Stimulated activated CD4-positive, alpha-beta T cell treated with anti-CD3 and anti-CD28 coated beads, TNF-alpha, amount 100 ng/mL, for 48 hours (primary cell): ENCODE data around the gene UBR2.
"Not testable (repeated sequence)": the region's sequence is repeated elsewhere in the genome, so short reads cannot be mapped to it uniquely, and the experiment has no call there.

Experiments used
- DNase-seq, 3 donors: peaks; one replicate each; pipeline ENCODE4 v3.0.0-alpha.2; 2020; ENCODE audit warnings: low read depth in 3 of 3

The UBR2 gene

DNA sequence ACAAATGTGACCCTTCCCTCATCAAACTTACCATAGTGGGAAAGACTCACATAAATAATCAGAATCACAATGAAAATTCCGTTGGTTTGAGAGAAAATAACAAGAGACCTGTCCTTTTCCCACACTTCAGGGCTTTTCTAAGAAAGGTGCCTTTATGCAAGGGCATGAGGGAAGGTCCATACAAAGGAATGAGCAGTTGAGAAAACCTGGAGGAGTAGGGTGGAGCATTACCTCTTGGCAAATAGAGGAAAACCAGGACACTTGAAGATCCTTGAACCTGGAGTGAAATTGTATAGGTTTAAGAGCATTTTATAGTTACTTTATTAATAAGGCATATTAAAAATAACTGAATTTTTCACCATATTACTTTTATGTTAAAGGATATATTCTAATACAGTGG, 54.3 kb downstream of the UBR2 start:
- DNase-seq, result no peak

DNA sequence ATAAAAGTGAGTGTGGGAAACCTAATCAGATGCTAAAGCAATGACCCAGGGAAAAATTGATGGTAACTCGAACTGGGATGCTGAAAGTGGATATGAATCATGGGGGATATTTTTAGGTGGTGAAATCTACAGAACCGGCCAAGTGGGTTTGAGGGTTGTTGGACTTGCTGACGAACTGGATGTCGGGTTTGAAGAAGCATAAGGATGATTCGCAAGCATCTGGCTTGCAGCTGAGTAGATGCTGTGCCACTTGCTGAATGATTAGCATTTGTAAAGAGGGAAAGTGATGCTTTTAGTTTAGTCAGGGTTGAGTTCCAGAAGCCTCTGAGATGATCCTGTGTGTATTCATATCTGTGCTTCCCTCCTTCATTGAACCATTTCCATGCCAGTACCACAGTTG, 54.9 kb downstream of the UBR2 start:
- DNase-seq, result no peak

DNA sequence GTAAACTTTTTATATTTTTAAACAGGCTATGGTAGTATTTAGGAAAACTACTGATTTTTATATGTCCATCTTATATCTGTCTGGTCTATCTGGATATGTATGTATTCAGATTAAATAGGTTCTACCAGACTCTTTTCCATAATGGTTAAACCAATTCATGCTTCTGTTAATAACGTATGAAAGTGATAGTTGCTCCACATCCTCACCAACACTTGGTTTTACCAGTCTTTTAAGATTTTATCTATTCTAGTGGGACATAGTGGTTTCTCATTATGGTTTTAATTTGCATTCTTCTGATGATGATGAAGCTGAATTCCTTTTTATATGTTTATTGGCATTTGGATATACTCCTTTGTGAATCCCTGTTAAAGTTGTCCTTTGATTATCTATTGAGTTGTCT, 56.1 kb downstream of the UBR2 start:
- DNase-seq, result no peak

DNA sequence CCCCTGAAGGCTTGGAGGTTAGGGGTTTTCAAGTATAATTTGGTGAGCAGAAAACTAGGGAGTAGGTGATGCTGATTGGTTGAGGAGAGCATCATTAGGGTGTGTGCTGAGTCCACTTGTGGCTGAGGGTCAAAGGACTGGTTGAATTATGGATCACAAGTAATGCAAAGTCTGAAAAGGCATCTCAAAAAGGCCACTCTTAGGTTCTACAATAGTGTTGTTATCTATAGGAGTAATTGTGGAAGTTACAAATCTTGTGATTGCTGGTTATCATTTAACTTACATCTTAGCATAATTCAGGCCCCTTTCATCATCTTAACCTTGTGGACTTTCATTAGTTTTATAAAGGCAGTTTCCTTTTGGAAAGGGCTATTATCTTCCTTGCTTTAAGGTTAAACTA, 60.8 kb downstream of the UBR2 start:
- DNase-seq, result no peak

DNA sequence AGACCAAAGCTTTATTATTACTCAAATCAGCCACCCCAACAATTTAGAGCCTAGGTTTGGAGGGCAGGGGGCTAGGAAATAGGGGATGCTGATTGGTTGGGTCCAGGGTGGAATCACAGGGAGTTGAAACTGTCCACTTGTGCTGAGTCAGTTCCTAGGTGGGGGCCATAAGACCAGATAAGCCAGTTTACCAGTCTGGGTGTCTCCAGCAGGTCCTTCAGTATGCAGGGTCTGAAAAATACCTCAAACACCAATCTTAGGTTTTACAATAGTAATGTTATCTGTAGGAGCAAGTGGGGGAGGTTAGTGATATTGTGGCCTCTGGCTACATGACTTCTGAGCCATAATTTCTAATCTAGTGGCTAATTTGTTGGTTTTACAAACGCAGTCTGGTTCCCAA, 63.2 kb downstream of the UBR2 start:
- no peak for DNase-seq

DNA sequence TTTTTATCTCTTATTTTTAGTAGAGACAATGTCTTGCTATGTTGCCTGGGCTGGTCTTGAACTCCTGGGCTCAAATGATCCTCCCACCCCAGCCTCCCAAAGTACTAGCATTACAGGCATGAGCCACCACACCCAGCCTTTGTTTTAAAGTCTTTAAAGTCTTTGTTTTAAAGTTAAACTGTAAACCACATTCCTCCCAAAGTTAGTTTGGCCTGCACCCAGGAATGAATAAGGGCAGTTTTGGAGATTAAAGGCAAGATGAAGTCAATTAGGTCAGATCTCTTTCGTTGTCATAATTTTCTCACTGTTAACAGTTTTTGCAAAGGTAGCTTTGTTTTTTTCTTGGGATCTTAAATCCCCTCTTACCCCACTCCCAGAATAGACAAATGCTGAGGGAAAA, 63.8 kb downstream of the UBR2 start:
- DNase-seq, result no peak

DNA sequence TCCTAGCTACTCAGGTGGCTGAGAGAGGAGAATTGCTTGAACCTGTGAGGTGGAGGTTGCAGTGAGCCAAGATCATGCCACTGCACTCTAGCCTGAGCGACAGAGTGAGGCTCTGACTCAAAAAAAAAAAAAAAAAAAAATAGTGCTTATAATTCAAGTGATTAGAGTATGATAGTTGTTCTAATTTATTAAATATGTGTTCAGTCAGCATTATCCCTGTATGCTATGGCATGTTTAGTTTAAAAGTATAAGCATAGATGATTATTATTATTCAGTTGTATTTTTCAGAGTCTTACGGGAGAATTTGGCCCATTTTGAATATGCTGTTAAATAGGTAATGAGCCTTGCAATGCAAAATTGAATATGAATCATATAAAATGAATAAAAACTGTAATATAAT, 64.8 kb downstream of the UBR2 start:
- DNase-seq, result no peak

DNA sequence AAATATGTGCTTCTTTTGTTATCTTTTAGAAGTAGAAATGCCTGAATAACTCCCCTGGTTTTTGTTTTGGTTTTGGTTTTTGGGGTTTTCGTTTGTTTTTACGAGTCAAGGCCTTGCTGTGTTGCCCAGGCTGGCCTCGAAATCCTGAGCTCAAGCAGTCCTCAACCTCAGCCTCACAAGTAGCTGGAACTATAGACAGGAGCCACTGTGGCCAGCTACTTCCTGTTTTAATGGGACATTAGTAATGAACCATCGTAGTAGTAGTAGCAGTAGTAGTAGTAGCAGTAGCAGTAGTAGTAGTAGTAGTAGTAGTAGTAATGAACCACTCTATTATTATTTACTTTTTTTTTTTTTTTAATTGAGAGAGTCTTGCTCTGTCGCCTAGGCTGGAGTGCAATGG, 66.0 kb downstream of the UBR2 start:
- DNase-seq, result no peak

DNA sequence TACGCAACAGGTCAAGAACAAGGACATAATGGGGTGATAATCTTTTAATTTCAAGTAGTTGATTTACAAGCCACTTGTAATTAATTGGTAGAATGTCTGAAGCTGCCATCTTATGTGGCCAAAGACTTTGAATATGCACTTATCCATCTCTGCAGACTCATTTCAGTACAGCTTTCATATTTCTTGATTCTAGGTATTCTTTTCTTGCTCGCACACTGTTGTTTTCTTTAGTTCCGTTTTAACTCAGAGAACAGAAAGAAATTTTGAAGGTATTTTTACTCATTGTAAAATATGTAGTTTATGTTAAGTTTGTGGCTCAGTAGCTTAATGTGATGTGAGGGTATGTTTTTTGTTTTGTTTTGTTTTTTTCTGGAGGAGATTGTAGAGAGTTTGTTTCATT, 73.9 kb downstream of the UBR2 start:
- DNase-seq, result no peak

DNA sequence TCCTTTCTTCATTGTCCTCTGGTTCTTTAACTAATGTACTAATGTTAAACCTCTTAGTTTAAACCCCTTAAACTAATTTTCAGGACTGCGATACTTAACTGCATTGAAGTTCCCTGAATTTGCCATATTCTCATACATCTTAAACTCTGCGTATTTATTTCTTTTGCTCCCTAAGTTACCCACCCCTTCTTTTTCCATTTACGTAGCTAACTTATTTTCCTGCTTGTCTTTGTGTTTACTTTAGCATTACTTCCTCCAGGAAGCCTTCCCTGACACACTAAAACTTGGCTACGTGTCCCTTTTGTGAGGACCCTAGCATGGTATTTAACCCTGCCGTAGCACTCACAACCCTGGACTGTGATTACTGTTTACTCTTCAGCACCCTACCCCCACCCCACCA, 79.0 kb downstream of the UBR2 start:
- DNase-seq, result no peak

DNA sequence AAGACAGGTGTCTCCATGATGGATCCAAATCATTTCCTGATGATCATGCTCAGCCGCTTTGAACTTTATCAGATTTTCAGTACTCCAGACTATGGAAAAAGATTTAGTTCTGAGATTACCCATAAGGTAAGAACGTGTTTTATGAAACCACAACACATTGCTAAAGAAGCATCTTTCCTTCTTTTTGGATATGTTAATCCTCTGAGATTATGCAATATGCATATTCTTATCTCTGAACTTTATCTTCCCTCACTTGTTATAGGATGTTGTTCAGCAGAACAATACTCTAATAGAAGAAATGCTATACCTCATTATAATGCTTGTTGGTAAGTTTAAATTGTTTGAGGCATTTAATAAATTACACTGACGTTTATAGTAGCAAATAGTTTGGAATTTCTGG, 80.4 kb downstream of the UBR2 start:
- DNase-seq, result no peak

DNA sequence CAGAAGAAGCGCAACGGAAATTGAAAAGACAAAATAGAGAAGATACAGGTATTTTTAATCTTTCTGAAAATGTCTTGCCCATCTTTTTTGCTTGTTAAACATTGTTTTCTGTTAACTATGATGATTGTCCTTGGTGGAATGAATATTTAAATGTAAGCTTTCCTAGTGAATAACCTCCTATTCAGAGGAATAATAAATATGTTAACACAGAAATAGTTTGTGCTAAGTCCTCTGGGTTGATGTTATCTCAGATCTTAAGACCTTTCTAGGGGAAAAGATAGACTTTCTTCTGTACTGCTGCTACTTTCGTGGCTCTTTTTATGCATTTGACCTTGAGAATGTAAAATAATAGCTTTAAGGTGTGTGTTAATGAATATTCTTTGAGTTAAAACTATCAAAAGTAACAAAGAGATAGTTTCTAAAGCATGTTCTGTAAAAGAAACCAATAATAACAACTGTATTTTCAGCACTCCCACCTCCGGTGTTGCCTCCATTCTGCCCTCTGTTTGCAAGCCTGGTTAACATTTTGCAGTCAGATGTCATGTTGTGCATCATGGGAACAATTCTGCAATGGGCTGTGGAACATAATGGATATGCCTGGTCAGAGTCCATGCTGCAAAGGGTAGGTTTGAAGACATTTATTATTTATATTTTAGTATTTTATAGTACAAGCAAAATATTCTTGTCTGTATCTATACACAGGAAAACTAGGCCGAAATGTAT, 88.4 kb downstream of the UBR2 start:
- DNase-seq, result no peak

DNA sequence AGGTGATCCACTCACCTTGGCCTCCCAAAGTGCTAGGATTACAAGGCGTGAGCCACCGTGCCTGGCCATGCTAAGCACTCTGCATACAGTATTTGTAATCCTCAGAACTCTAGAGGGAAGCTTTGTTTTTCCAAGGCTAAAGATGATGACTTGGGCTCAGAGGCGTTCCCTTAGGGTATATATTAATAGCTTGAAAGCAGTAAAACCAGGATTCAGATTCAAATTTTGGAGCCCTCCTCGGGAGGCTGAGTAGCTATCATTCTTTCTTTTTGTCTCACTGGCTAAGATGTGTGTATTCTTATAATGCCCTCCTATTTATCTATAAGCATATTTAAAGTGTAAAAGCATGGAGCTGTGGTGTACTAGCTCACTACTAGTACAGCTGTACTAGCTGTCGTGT, 90.0 kb downstream of the UBR2 start:
- no peak for DNase-seq

DNA sequence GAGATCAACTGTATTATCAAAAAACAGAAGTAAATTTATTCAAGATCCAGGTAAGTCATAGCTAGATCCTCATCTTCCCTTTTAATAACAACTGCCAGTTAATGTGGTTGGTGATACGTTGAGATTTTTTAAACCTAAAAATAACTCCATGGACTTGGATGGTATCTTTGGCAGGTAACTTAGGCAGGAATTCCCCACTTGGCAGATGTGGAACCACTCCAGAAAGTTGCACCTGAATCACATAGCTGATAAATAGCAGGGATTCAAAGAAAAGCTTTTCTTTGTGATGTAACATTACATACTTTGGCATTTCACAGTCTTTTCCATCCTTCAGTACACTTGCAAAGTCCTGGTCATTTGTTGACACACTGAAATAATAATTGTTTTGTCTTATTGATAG, 96.0 kb downstream of the UBR2 start:
- DNase-seq, result no peak

DNA sequence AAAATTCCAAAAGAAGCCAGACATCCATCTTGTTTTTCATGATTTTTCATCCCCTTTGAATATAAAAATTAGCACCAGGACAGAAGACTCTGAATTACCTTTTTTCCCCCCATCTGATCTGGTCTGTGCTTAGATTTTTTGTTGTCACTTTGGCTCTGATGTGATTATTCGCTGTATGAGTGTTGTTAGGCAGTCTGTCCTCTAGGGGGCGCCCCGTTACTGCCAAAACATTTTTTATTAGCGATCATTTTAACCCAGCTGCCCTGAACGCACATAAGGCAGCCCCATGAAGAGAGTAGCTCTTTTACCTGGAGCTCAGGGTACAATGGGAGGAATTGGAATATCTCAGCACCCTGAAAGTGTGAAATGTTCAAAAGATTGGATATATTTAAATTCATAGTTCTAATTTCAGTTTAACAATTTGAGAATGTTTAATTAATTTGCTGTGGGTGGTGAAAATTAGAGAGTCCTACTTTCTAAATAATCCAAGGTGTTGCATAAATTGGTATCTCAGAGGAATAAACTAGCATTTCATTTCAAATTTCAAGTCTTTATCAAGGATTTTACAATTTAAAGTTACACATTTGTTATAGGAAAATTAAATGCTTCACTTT, 97.8 kb downstream of the UBR2 start:
- peak; percentile 62 to 80 (median 66) for DNase-seq

DNA sequence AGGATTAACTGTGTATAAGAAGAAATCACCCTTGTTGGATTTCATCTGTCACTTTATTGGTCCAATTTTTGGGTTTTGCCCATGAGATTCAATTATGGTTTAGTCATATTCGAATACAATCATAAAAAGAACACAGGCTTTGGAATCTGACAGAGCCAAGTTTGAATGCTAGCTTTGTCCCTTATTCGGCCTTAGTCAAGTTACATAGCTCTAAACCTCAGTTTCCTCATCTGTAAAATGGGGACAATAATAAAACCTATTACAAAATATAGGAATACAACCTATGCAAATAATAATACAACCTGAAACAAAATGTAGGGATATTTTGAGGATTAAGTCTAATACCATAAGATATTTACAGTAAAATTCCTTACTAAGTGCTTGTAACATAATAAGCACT, 100.9 kb downstream of the UBR2 start:
- DNase-seq, result no peak

DNA sequence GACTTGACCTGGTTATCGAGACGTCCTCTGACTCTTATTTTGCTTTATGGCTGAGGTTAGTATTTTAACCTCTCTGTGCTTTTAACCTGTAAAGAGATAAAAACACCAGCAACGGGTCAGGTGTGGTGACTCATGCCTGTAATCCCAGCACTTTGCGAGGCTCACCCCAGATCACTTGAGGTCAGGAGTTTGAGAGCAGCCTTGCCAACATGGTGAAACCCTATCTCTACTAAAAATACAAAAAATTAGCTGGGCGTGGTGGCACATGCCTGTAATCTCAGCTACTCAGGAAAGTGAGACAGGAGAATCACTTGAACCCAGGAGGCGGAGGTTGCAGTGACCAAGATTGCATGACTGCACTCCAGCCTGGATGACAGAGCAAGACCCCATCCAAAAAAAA, 110.5 kb downstream of the UBR2 start:
- DNase-seq, result not testable (repeated sequence)

DNA sequence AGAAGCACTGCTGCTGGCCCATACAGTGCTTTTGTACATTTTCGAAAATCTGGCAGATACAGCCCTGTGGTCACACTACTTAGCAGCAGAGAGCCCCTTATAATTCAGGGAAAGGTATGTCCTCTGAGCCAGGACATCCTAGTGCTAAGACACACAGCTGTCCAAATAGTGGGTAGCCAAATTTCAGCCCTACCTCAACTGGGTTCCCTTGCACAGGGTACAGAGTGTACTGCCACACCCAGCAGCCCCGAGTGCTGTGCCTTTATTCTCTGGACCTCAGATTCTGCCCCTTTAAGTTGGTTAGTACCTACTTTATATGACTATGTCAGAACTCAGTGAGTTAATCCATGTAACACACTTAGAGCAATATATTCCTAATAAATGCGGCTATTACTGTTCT, 111.0 kb downstream of the UBR2 start:
- DNase-seq, result no peak

DNA sequence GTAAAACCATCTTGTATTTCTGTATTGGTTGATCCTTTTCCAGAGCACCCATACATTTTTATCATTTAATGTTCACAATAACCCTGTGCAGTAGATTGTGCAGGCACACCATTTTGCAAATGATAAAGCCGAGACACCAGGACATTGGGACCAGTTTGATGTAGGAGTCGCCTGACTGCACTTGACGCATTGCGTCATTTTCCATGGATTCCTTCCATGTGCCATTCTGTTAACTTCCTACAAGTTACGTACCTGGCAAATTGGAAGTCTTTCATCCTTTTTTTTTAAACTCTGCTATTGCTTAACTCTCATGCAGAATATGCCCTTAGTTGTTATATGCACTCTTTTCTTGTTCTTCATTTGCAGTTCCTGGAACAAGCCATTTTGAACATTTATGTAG, 115.5 kb downstream of the UBR2 start:
- DNase-seq, result no peak

DNA sequence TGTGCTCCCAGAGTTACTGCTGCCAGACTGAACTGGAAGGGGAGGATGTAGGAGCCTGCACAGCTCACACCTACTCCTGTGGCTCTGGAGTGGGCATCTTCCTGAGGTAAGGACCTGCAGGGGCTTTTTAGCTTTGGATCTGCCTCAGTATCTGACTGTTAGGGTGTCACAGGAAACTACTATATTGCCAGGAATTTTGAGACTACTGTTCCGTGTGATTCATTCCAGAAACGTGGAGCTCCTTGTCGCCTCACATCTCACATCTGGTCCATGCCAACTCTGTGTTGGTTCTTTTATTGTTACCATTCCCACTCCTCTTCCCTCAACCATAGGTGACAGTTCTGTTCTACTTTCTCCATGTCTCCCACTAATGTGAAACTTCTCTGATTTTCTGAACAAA, 124.5 kb downstream of the UBR2 start:
- no peak for DNase-seq

DNA sequence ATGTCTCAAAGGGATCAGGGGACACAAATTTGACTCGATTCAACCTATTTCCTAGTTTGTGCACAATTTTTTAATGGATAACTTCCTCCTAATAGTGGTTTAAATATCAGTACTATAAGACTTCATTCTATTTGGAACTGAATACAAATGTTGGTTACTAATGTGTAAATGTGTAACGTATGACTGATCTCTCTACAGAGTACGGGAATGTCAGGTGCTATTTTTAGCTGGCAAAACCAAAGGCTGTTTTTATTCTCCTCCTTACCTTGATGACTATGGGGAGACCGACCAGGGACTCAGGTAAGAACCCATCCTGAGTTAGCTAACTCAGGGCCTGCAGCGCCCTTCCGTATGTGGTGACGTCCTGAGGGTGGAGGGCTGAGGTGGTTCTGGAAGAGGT, 125.5 kb downstream of the UBR2 start:
- no peak for DNase-seq

DNA sequence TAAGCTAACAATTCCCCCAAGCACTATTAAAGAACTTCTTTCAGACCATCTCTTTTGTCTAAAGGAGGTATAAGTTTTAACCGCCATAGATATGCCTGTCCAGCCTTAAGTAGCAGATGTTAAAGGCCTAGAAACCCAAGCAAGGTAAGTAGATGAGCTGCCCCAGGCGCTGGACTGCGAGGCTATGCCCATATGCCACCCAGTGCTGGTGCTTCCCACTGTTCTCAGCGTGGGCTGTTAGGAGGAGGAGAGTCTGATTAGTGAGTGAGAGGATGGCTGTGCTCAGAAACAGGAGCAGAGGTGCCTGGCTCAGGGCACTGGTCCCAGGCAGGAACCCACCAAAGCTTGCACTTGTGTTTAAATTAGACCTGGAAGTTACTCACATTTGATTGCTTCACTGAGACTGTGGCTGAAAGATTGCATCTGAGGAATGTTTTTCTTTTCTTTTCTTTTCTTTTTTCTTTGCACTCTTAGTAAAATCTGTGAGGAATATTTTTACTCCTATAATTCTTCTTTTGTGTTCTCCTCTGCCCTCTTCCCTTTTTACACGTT, 126.4 kb downstream of the UBR2 start:
- DNase-seq, result no peak

DNA sequence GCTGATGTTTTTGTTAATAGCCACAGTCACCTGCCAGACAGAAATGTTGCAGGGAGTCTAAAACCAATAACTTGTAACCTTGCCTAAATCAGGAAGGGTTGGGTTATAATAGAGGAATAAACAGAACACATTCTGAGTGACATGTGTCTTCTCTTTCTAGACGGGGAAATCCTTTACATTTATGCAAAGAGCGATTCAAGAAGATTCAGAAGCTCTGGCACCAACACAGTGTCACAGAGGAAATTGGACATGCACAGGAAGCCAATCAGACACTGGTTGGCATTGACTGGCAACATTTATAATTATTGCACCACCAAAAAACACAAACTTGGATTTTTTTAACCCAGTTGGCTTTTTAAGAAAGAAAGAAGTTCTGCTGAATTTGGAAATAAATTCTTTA, 127.0 kb downstream of the UBR2 start:
- DNase-seq, result no peak
